HL-60/S4 treated with retinoic acid at 250 ng/mL for 4 days and 3 days (cell line): ENCODE measurements around the gene SMIM14.
"Not testable (repeated sequence)": the region's sequence is repeated elsewhere in the genome, so short reads cannot be mapped to it uniquely, and the experiment has no call there.

Source experiments
- in situ Hi-C: fragments of 300-500 bp; cut with MboI; formaldehyde crosslinking; loops from 2 replicates; pipeline ENCODE4 v1.7.0; 2022; ENCODE audit warnings: low sequenced_read_pairs

Gene SMIM14

GRCh38 chr4:39638354-39639239 lies at the start of gene SMIM14:
SMIM14 (minus strand) TSS chr4:39638865; CDS start chr4:39605145, 33,720 bp downstream.
- in situ Hi-C loops: no loop called here

- in situ Hi-C loops: no loop called here
Observed at GRCh38 chr4:39687014-39687413, 48.3 kb upstream of the SMIM14 start.

GRCh38 chr4:39685990-39686389 lies 47.3 kb upstream of the SMIM14 start:
- in situ Hi-C loops: no loop called here

GRCh38 chr4:39682138-39682537 lies 43.5 kb upstream of the SMIM14 start:
- in situ Hi-C loops: no loop called here

- in situ Hi-C loops: not testable (repeated sequence)
Observed at GRCh38 chr4:39681003-39681402, 42.3 kb upstream of the SMIM14 start.

- in situ Hi-C loops: not testable (repeated sequence)
Observed at GRCh38 chr4:39675681-39676080, 37.0 kb upstream of the SMIM14 start.

- in situ Hi-C loops: not testable (repeated sequence)
Observed at GRCh38 chr4:39670296-39670695, 31.6 kb upstream of the SMIM14 start.

- in situ Hi-C loops: no loop called here
Observed at GRCh38 chr4:39668887-39669286, 30.2 kb upstream of the SMIM14 start.

GRCh38 chr4:39667706-39668105 lies 29.0 kb upstream of the SMIM14 start:
- in situ Hi-C loops: no loop called here

- in situ Hi-C loops: no loop called here
Observed at GRCh38 chr4:39664828-39665731, 26.4 kb upstream of the SMIM14 start.

GRCh38 chr4:39662683-39663082 lies 24.0 kb upstream of the SMIM14 start:
- in situ Hi-C loops: no loop called here

GRCh38 chr4:39660757-39661156 lies 22.1 kb upstream of the SMIM14 start:
- in situ Hi-C loops: no loop called here

- in situ Hi-C loops: no loop called here
Observed at GRCh38 chr4:39660045-39660444, 21.4 kb upstream of the SMIM14 start.

- in situ Hi-C loops: no loop called here
Observed at GRCh38 chr4:39658756-39659155, 20.1 kb upstream of the SMIM14 start.

GRCh38 chr4:39657465-39657864 lies 18.8 kb upstream of the SMIM14 start:
- in situ Hi-C loops: no loop called here

- in situ Hi-C loops: not testable (repeated sequence)
Observed at GRCh38 chr4:39656638-39657037, 18.0 kb upstream of the SMIM14 start.

GRCh38 chr4:39655876-39656275 lies 17.2 kb upstream of the SMIM14 start:
- in situ Hi-C loops: no loop called here

GRCh38 chr4:39655211-39655610 lies 16.5 kb upstream of the SMIM14 start:
- in situ Hi-C loops: no loop called here

- in situ Hi-C loops: not testable (repeated sequence)
Observed at GRCh38 chr4:39651586-39651985, 12.9 kb upstream of the SMIM14 start.

- in situ Hi-C loops: no loop called here
Observed at GRCh38 chr4:39649639-39650265, 11.1 kb upstream of the SMIM14 start.
